GM18873 (cell line): ENCODE results near the gene SNX25.
"Not testable (repeated sequence)": the region's sequence is repeated elsewhere in the genome, so short reads cannot be mapped to it uniquely, and the experiment has no call there.

ENCODE experiments used
- ATAC-seq: cut with Tn5 transposase; IDR thresholded peaks from one replicate; pipeline ENCODE4 v1.9.1; 2021; ENCODE audit warnings: mild to moderate bottlenecking, moderate library complexity, moderate number of reproducible peaks; ENCODE audit not compliant: unreplicated experiment, low FRiP score

SNX25 gene

DNA sequence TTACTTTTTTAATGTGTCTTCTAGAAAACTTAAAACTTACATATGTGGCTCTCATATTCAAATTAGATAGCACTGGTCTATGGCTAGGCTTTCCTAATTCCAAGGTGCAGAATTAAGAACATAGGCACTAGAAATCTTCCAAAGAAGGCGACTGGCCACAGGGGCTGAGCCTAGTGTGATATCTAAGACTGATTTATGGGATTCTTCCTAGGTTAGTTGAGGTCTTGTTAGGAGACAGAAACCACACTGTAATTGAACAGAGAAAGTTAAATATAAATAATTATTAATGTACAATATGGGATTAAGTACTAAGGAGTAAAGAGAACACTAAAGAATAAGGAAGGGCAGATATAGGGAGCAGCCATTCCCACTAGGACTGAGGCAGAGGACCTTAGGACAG, 48.3 kb downstream of the SNX25 start:
- ATAC-seq: no peak

DNA sequence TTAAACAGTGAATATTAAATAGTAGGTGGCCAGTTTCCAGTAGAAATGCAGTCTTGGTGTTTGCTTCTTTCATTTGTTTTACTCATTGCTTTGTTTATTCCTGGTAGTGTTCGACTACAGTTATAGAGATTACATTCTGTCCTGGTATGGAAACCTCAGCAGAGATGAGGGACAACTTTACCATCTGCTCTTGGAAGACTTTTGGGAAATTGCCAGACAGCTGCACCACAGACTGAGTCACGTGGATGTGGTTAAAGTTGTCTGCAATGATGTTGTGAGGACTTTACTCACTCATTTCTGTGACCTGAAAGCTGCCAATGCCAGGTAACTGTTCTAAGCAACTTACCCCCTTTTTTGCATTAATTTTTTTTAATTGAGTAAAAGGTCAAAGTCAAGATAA, 49.3 kb downstream of the SNX25 start:
- ATAC-seq: not testable (repeated sequence)

DNA sequence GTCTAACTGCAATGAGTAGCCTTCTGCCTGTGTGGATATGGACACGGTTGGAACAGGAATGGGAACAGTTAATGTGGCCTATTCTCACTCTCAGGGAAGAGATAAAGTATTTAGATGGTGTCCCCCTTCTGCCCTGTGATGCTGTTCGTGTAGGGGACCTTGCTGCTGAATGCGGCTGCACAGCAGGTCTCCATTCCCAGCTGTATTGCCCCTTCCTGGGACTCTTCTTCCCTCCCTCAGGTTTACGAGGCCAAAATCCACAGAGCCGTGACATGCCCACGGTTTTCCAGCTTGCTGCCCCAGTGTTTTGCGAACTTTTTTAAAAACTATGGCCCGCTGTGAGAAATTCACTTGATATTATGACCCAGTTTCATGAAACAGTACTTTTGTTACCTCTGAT, 50.3 kb downstream of the SNX25 start:
- no peak for ATAC-seq

DNA sequence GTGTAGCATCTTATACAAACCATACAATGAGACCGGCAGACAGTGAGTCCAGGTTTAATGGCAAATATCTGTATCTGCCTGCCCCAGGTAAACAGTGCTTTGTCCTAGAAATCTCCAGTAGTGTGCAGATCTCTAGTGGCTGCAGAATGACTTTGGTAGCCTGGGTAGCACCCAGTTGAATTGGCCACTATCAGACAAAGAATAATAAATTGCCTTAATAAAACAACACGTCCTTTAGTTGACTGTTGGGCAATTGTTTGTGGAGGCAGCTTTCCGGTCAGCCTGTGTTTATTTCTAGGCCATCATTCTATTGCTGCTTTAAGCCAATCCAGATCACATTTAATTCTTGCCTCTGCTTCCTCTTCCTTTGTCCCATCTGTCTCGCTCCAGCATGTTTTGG, 52.5 kb downstream of the SNX25 start:
- no peak for ATAC-seq

DNA sequence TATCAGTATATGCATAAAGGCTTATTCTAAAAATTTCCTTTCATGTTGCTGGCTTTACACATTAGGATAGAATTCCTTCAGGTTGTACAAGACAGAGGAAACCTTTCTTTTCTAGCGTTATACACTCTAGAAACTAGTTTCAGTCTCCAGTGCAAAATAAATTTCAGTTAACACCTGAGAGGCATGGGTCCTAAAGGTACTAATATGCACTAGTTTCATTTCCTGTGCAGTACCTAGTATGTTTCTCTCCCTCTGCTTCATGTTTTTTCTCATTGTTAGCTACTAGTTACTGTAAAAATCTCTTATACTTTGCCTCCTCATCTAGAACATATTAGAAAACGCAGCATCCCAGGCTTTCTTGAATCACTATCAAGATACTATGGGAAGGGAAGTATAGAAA, 54.0 kb downstream of the SNX25 start:
- ATAC-seq: peak; percentile 71

DNA sequence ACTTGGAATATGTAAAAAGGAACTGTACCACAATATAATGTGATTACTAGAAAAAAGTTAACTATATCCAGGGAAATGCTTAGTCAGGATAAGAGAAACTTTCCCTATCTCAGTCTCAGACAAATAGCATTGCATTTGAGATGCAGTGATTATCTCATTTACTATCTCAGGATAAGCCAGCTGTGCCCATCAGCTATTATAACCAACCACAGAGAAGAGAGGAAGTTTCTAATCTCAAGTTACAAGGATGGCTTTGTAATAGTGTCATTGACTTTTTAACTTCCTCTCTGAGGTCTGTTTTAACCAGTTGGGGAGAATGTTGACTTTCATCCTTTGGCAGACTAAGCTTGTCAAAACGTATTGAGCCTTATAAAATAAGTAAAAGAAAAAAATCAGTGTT, 56.5 kb downstream of the SNX25 start:
- peak; percentile 76 for ATAC-seq

DNA sequence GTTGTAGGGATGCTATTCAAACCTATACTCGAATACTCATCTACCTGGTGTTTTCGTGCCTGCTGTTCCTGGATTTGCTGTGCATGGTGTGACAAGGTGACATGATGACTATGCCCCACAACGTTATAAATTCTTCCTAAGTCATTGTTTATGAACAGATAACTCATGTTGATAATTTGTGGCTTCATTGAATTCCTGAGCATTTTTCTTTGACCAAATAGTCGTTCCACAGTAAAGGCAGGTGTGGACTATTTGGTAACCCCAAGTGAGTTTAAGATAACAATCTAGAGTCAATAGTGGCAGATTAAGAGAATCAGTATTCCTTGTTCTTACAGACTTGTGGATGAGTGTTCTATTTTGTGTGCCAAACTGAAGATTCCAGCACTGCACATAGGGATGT, 59.9 kb downstream of the SNX25 start:
- no peak for ATAC-seq

DNA sequence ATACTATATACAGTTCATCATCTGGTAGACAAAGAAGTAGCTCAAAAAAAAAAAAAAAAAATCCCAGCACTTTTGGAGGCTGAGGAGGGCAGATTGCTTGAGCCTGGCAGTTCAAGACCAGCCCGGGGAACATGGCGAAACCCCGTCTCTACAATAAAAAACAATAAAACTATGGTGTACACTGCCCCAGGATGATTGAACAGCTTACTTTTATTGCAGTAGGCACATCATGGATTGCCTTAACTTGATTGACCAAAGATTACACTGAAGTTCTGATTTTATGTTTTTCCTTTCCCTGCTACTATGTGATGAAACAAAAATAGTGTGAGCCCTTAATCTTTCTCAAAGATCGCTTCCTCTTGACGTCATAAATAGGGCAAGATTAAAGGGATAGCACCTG, 60.6 kb downstream of the SNX25 start:
- ATAC-seq: no peak

DNA sequence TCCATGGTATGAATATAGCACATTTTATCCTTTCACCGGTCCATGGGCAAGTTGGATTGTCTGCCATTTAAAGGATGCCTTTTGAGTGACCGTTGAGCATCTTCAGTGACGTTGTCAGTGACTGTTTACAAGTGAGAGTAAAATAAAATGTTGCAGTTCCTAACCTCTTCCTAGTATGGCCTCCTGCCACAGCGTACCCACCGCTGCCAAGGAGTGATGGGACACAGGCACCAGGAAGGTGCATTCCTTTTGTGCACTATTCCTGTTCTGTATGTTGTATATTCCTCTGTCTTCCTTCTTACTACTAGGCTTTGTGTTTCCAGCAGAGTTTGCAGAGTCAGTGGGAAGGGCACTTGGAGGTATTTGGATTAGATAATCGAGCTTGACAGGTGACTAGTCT, 61.5 kb downstream of the SNX25 start:
- ATAC-seq: no peak

DNA sequence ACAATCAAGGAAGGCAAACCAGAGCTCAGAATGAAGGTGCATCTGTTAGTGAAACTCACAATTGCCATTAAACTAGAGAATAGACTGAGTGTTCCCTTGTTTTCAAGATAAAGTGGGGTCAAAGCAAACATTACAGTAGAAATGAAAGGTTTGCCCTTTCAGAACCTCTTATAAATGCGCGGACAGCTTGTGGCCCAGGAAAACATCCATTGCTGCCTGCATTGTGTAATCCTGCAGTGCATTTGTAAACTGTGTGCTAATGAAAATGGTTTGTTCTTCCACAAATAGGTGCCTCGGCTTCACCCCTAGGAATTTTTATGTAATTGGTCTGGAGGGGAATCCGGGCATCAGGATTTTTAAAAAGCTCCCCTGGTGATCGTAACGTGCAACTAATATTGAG, 62.8 kb downstream of the SNX25 start:
- ATAC-seq: no peak

DNA sequence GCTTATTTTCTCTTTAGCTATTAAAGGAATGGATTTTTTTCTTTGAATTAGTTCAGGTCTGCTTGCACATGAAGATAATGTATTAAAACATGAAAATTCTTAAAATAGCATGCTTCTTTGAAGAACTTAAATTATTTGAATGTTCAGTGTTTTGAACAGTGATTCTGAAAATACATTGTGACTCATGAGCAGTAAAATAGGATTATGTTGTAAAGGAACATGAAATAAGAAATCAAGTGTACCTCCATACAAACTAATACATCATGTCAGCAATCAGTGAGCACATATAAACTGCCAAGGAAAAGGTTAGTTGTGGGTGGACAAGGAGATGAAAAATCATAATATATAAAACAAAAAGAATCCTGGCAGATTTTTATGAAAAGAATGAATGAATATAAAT, 66.1 kb downstream of the SNX25 start:
- no peak for ATAC-seq

DNA sequence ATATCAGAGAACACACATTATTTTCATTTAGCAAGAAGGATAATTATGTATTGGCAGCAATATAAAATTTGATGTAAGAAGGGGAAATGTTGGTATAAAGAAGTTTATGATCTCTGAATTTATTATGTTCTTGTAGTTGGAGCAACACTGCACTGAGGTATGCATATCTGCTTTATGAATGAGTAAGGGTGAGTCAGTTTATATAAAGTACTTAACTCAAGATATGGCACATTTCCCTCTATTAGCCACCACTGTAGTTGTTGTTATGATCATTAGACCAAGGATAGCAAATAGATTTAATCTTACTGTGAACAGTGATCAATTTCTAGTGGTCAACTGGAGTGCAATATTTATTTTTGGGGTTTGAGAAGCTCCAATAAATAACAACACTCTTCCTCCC, 66.6 kb downstream of the SNX25 start:
- no peak for ATAC-seq

DNA sequence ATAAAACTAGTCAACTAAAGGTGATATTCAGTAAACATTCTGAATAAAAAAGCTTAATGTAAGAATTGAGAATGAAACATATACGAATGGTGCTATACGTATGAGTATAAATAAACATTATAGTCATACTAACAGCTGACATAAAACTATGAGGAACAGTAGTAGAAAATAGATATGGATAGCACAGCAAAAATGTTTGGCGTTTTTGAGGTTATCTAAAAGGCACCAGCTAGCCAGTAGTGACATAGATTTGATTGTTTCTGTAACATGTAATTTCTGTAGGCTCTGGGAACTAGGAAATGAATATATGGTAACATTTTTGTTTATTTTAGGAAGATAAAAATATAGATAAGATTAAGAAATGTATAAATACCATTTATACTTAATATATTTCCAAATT, 69.3 kb downstream of the SNX25 start:
- ATAC-seq: no peak

DNA sequence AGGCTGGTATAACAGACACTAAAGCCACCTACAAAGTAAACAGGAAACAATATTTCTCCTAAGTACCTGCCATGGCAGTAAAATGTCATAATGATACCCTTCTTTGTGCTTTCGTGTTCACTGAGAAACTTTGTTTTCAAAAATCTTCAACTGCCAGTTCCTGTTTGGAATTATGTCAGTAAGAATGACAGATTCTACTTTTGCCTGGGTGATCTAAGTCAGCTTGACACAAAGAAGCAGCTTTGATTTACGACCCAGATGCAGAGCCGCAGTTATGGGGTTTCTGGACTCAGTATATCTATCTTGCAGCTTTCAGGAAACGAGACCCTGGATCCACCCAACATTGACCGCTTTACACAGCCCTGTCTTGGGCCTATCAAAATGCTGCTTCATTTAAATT, 71.2 kb downstream of the SNX25 start:
- no peak for ATAC-seq

DNA sequence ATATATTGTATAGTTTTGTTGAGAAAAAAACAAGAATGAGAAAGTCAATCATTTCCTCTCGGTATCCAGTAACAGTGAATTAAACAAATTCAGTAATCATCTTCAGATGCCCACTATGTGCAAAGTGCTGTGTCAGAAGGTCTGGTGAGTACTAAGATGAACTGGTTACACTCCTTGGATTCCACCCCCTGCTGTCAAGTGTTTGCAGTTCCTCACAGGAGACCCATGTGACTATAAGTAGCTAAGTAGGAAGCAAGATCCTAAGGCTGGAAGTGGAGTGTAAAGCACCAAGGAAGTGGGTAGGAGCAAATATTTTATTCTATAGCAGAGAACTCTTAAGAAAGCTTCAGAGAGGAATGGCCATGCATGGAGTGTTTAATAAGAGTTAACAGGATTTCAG, 73.6 kb downstream of the SNX25 start:
- no peak for ATAC-seq

DNA sequence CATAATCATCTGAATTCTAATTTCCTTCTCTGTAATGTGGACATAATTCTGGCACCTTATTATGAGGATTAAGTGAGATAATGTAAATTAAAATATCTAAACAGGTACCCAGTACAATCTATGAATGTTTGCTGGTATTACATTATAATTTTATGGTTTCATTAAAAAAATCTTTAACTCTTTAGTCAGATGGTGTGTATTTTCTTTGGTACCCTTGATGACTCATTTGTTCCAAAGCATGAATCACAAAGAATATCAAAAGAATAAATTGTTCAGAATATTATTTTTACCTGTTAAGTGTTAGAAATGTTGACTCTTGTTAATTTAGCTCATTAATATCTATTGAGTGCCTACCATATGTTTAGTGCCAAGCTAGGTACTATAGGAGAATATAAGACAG, 74.3 kb downstream of the SNX25 start:
- ATAC-seq: no peak

DNA sequence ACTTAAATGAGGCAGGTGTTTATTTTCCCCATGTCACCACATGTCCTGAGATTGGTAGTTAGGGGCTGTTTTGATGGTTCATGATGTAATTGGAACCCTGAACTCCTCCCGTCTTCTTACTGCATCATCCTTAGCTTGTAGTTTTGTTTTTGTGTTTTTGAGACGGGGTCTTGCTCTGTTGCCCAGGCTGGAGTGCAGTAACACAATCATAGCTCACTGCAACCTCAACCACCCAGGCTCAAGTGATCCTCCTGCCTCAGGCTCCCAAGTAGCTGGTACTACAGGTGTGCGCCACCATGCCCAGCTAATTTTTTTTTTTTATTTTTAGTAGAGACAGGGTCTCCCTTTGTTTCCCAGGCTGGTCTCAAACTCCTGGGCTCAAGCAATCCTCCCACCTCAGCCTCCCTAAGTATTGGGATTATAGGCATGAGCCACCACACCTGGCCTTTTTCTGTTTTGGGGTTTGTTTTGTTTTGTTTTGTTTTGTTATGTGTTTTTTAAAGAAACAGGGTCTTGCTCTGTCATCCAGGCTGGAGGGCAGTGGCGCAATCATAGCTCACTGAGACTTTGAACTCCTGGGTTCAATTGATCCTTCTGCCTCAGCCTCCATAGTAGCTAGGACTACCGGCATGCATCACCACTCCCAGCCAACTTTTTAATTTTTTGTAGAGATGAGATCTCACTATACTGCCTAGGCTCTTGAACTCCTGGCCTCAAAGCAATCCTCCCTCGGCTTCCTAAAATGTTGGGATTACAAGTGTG, 76.4 kb downstream of the SNX25 start:
- no peak for ATAC-seq

DNA sequence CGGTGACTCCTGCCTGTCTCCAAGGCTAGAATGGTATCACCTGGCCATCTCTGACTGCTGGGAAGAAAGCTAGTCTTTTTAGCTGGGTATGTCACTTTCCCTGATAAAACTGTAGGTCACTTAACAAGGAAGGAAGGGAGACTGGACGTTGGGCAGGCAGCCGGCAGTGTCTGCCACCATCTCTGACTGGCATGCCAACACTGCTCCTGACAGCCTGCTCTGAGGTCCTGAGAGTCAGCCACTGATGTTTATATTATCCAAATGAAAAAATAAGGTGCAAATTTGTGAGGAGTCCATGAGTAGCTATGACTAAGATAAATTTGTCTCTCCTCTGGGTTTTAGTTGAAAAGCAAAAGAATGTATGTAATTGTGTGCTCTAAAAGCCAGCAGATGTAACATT, 77.2 kb downstream of the SNX25 start:
- no peak for ATAC-seq

DNA sequence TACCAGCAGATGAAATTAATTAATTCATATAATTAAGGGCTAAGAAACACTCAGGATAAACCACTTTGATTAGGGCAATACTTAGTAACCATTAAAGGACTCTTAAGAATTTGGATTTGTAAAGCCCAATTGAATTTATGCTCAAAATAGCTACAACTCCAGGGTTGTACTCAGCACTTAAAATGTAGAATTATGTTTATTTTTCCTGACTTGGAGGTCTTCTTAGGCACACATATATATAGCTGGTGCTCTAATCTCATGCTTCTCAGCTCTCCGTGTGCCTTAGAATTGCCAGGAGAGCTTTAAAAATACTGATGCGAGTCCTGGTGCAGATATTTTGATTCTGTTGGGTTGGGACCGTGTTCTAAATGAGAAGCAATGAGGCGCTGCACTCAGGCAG, 77.6 kb downstream of the SNX25 start:
- ATAC-seq: no peak

DNA sequence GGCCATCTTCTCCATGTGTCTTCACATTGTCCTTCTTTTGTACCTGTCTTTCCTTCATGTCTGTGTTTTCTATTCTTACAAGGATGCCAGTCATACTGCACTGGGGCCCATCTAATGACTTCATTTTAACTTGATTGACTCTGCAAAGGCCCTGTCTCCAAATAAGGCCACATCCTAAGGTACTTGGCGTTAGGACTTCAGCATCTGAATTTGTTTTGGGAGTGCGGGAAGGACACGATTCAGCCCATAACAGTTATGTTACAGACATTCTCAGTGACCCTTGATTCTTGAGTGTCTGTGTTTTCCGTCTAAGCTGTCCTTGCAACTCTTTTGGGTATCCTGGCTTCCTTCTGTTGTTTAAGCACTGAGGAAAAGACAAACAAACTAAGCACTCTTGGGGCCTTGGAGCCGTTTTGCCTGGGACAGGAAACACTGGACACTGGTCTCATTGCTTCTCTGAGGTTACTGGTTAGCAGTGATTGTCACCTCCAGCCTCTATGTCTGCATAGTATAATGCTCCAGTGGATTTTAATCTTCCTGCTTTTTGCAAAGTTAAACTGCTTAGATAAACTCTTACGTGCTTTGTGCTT, 80.7 kb downstream of the SNX25 start:
- no peak for ATAC-seq

DNA sequence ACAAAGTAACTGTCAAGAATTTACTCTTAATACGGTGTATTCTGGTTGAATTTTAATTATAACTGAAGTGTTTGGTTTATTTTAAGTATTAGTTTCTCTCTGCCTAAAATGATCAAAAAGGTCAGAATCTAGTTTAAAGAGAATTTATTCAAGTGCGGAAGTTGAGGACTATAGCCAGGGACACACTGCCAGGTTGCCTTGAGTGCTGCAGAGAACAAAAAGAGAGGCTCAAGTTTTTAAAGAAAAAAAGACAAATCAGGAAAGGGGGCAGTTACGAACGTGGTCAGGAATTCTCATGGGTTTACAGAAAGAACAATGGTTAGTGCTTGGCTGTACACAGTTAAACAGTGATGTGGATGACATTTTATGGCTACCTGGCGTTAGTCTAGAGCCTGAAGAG, 81.3 kb downstream of the SNX25 start:
- ATAC-seq: no peak

DNA sequence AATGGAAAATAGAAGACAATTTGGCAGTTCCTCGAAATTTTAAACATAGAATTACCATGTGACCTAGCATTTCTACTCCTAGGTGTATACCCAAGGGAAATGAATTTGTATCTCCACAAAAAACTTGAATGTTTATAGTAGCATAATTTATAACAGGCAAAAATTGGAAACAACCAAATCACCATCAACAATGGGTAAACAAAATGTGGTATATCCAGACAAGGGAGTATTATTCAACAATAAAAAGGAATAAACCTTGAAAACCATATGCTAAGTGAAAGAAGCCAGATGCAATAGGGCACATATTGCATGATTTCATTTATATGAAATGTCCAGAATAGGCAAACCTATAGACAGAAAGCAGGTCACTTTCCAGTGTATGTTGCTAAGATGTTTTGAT, 83.8 kb downstream of the SNX25 start:
- no peak for ATAC-seq
